HT-29 (cell line): ENCODE measurements around the gene KLC1. TPM values are rescaled to one million over a fixed set of nuclear protein-coding genes. Genes with fewer than 3 reads are reported as not detected.
"Not testable (repeated sequence)": the region's sequence is repeated elsewhere in the genome, so short reads cannot be mapped to it uniquely, and the experiment has no call there.

Source experiments
- DNase-seq: peaks from one replicate; pipeline ENCODE4 v3.0.0-alpha.2; 2015; ENCODE audit warnings: low spot score
- total RNA-seq: library from RNA; depleted of rRNA; stranded (reverse); fragments of >200 nt; shearing (Covaris generic); gene quantifications from 2 replicates; pipeline ENCODE4 v1.2.3, GENCODE V29; 2014

Gene KLC1
- total RNA-seq, 1 experiment from 2014 or later: 93.5 TPM

- no peak for DNase-seq
These were observed 60.2 kb downstream of the KLC1 start for GRCh38 chr14:103688906-103689902.

GRCh38 chr14:103690332-103690731, 61.3 kb downstream of the KLC1 start:
- no peak for DNase-seq

GRCh38 chr14:103691655-103692054, 62.6 kb downstream of the KLC1 start:
- not testable (repeated sequence) for DNase-seq

- no peak for DNase-seq
These were observed 63.1 kb downstream of the KLC1 start for GRCh38 chr14:103692159-103692558.

GRCh38 chr14:103692871-103693270, 63.9 kb downstream of the KLC1 start:
- DNase-seq: no peak

GRCh38 chr14:103693515-103693914, 64.5 kb downstream of the KLC1 start:
- no peak for DNase-seq

- no peak for DNase-seq
These were observed 65.6 kb downstream of the KLC1 start for GRCh38 chr14:103694572-103695026.

GRCh38 chr14:103695296-103696069, 66.5 kb downstream of the KLC1 start:
- no peak for DNase-seq

GRCh38 chr14:103696070-103696402, 67.0 kb downstream of the KLC1 start:
- no peak for DNase-seq

GRCh38 chr14:103696466-103697071, 67.6 kb downstream of the KLC1 start:
- DNase-seq: no peak

- no peak for DNase-seq
These were observed 68.2 kb downstream of the KLC1 start for GRCh38 chr14:103697206-103697602.

- no peak for DNase-seq
These were observed 68.8 kb downstream of the KLC1 start for GRCh38 chr14:103697603-103698379.

- DNase-seq: peak; percentile 79
These were observed 69.6 kb downstream of the KLC1 start for GRCh38 chr14:103698380-103699260.

GRCh38 chr14:103699261-103699661, 70.2 kb downstream of the KLC1 start:
- DNase-seq: no peak

GRCh38 chr14:103699901-103700752, 71.1 kb downstream of the KLC1 start:
- DNase-seq: no peak

- DNase-seq: no peak
These were observed 71.9 kb downstream of the KLC1 start for GRCh38 chr14:103700753-103701490.

- no peak for DNase-seq
These were observed 73.1 kb downstream of the KLC1 start for GRCh38 chr14:103702095-103702494.
